ENCODE results near the gene NRG3. TPM values are rescaled to one million over a fixed set of nuclear protein-coding genes. Genes with fewer than 3 reads are reported as not detected.

NRG3 gene
- total RNA-seq, 1 donor from 2014 or later: 8.2 TPM

DNA sequence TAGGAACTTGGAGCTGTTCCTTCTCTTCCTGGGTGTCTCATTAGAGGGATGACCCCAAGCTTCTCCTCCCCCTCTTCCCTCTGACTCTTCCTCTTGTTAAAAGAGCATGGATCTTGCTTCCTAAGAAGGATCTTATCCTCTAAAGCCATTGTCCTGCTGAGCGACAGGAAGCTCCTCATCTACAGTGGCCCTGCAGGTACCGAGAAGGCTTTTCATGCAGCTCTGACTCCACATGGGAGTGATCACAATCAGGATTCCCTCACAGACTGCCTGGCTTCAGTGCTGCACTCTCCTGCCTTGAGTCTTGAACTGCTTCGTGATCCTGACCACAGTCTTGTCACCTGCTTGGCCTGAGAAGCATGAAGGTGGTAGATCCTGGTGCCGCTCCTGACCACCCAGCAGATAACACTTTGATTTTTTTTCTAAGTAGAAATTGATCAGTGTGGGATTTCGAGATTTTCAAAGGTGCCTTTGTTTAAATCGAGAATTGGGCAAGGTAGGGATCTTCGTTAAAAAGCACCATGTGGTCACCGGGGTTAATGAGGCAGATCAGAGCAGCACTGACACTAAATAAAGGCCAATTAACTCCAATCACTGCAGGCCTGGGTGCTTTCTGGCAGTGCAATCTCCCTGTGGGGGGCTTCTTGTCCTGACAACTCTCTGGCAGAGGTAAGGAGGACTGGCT lies 376.4 kb downstream of the NRG3 start:
- H3K27ac Mint-ChIP-seq (ENCODE audit: unreplicated experiment): no peak overlapping the region
- H3K36me3 Mint-ChIP-seq (ENCODE audit: low read depth, unreplicated experiment): no peaks in the 10 kb centered on the region
- TF ChIP-seq, protein P1, sequence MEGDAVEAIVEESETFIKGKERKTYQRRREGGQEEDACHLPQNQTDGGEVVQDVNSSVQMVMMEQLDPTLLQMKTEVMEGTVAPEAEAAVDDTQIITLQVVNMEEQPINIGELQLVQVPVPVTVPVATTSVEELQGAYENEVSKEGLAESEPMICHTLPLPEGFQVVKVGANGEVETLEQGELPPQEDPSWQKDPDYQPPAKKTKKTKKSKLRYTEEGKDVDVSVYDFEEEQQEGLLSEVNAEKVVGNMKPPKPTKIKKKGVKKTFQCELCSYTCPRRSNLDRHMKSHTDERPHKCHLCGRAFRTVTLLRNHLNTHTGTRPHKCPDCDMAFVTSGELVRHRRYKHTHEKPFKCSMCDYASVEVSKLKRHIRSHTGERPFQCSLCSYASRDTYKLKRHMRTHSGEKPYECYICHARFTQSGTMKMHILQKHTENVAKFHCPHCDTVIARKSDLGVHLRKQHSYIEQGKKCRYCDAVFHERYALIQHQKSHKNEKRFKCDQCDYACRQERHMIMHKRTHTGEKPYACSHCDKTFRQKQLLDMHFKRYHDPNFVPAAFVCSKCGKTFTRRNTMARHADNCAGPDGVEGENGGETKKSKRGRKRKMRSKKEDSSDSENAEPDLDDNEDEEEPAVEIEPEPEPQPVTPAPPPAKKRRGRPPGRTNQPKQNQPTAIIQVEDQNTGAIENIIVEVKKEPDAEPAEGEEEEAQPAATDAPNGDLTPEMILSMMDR (IDR thresholded peaks at IDR 0.05; ENCODE audit: unreplicated experiment): no peak
- H3K4me1 Mint-ChIP-seq (ENCODE audit: unreplicated experiment): peaks cover 7% of the 10 kb centered on the region
- no peaks in the 10 kb centered on the region for H3K27me3 Mint-ChIP-seq (ENCODE audit: unreplicated experiment)
- no peaks in the 10 kb centered on the region for H3K9me3 Mint-ChIP-seq (ENCODE audit: unreplicated experiment)
- no peak overlapping the region for H3K4me3 Mint-ChIP-seq (ENCODE audit: unreplicated experiment)
- no peak for DNase-seq (ENCODE audit: low spot score)

DNA sequence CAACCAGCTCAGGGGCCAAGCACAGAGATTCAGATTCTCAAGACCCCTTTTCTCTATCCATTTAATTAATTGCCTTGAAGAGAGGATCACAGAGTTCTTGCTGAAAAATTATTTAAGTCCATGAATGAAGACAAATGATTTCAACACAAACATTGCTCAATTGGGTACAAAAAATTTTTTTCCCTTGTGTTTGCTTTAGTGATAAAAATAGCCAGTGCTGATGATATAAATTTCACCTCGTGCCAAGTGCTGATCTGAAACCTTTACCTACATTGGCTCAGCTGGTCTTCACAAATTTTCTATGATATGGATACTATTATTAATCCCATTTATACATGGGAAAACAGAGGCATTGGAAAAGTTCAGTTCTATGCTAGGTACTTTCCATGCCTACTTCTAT lies 377.1 kb downstream of the NRG3 start:
- Mint-ChIP-seq H3K9me3 (ENCODE audit: unreplicated experiment) (no peaks in the 10 kb centered on the region), H3K27me3 (ENCODE audit: unreplicated experiment) (no peaks in the 10 kb centered on the region), H3K36me3 (ENCODE audit: low read depth, unreplicated experiment) (no peaks in the 10 kb centered on the region), H3K4me3 (ENCODE audit: unreplicated experiment) (no peak overlapping the region), H3K27ac (ENCODE audit: unreplicated experiment) (no peak overlapping the region), H3K4me1 (ENCODE audit: unreplicated experiment) (peaks cover 7% of the 10 kb centered on the region)
- TF ChIP-seq, protein P1 (IDR thresholded peaks at IDR 0.05; ENCODE audit: unreplicated experiment): no peak
- no peak for DNase-seq (ENCODE audit: low spot score)

DNA sequence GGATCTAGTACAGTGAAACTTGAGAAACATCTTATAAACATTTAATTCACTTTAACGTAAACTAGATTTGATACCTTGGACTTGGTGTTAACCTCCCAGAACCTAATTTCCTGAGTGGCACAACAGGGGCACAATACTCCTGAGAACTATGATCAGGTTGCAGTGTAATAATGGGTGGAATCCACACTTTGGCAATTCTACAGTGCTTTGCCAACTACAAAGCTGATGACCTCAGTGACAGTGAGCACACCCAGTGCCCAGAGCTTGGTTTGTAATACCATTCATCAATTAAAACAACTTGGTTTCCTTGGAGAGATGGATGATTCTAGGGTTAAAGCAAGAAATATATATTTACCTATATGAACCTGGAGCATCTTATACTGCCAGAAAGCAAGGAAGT lies 379.2 kb downstream of the NRG3 start:
- H3K4me3 Mint-ChIP-seq (ENCODE audit: unreplicated experiment): no peak overlapping the region
- H3K9me3 Mint-ChIP-seq (ENCODE audit: unreplicated experiment): no peaks in the 10 kb centered on the region
- H3K4me1 Mint-ChIP-seq (ENCODE audit: unreplicated experiment): peaks cover 7% of the 10 kb centered on the region
- TF ChIP-seq, protein P1 (IDR thresholded peaks at IDR 0.05; ENCODE audit: unreplicated experiment): no peak
- no peaks in the 10 kb centered on the region for H3K36me3 Mint-ChIP-seq (ENCODE audit: low read depth, unreplicated experiment)
- H3K27ac Mint-ChIP-seq (ENCODE audit: unreplicated experiment): no peak overlapping the region
- no peaks in the 10 kb centered on the region for H3K27me3 Mint-ChIP-seq (ENCODE audit: unreplicated experiment)
- DNase-seq (ENCODE audit: low spot score): no peak

- Mint-ChIP-seq H3K36me3 (ENCODE audit: low read depth, unreplicated experiment) (no peaks in the 10 kb centered on the region), H3K4me3 (ENCODE audit: unreplicated experiment) (no peak overlapping the region), H3K9me3 (ENCODE audit: unreplicated experiment) (no peaks in the 10 kb centered on the region), H3K27me3 (ENCODE audit: unreplicated experiment) (no peaks in the 10 kb centered on the region), H3K27ac (ENCODE audit: unreplicated experiment) (no peak overlapping the region), H3K4me1 (ENCODE audit: unreplicated experiment) (peaks cover 2% of the 10 kb centered on the region)
- TF ChIP-seq, protein P1 (IDR thresholded peaks at IDR 0.05; ENCODE audit: unreplicated experiment): no peak
- DNase-seq (ENCODE audit: low spot score): no peak
Measured at GRCh38 chr10:82256275-82256674, 381.3 kb downstream of the NRG3 start.

- no peak for DNase-seq (ENCODE audit: low spot score)
- no peaks in the 10 kb centered on the region for H3K36me3 Mint-ChIP-seq (ENCODE audit: low read depth, unreplicated experiment)
- H3K27ac Mint-ChIP-seq (ENCODE audit: unreplicated experiment): no peak overlapping the region
- peaks cover 5% of the 10 kb centered on the region for H3K27me3 Mint-ChIP-seq (ENCODE audit: unreplicated experiment)
- H3K4me3 Mint-ChIP-seq (ENCODE audit: unreplicated experiment): no peak overlapping the region
- no peaks in the 10 kb centered on the region for H3K4me1 Mint-ChIP-seq (ENCODE audit: unreplicated experiment)
- no peaks in the 10 kb centered on the region for H3K9me3 Mint-ChIP-seq (ENCODE audit: unreplicated experiment)
- TF ChIP-seq, protein P1 (IDR thresholded peaks at IDR 0.05; ENCODE audit: unreplicated experiment): no peak
Measured at GRCh38 chr10:82266438-82266837, 391.4 kb downstream of the NRG3 start.
